SK-N-SH (cell line): ENCODE data around the gene PXMP2. TPM values are rescaled to one million over a fixed set of nuclear protein-coding genes. Genes with fewer than 3 reads are reported as not detected.

ENCODE experiments used
- CTCF ChIA-PET: fragments of 300-600, 350-600 bp; formaldehyde crosslinking; extraction: SDS; loops from one replicate; lab custom pipeline; 2021; lab: Yijun Ruan, JAX
- POLR2A ChIA-PET: fragments of 350-600 bp; sonication (Branson Sonifier 250); formaldehyde crosslinking; extraction: SDS; loops from one replicate; lab custom pipeline; 2020; ENCODE audit warnings: antibody characterized with exemption, inconsistent platforms; lab: Yijun Ruan, JAX
- DNase-seq: peaks from one replicate; pipeline ENCODE4 v3.0.0; 2012
- H2AFZ ChIP-seq: fragments of 200-600 bp; sonication (generic); 2 replicates; pipeline ENCODE4 v1.8.1; 2016; ENCODE audit warnings: antibody characterized with exemption, mild to moderate bottlenecking, low read depth
- H3F3A ChIP-seq: fragments of 200-600 bp; sonication (generic); replicated peaks from 2 replicates; pipeline ENCODE3; 2016; ENCODE audit warnings: antibody characterized with exemption, mild to moderate bottlenecking; ENCODE audit not compliant: insufficient read depth
- H3K27ac ChIP-seq, 2 experiments: fragments of 200-500 bp in 1 of 2; fragments of 200-600 bp in 1 of 2; sonication (Bioruptor generic) in 1 of 2; sonication (generic), shearing (Covaris generic) in 1 of 2; 2 replicates each; pipeline versions ENCODE4 v1.5.1 to v1.6.1; 2014 to 2016; ENCODE audit warnings: low read depth in 2 of 2, inconsistent platforms in 1 of 2, low read length in 1 of 2, mild to moderate bottlenecking in 1 of 2, mixed read lengths in 1 of 2
- H3K27me3 ChIP-seq: fragments of 200-600 bp; sonication (generic), shearing (Covaris generic); 2 replicates; pipeline ENCODE4 v1.6.1; 2016; ENCODE audit warnings: mixed run types; ENCODE audit not compliant: insufficient read depth
- H3K36me3 ChIP-seq, 2 experiments: fragments of 200-500 bp in 1 of 2; fragments of 200-600 bp in 1 of 2; sonication (Bioruptor generic) in 1 of 2; sonication (generic) in 1 of 2; replicated peaks in 1 of 2; 2 replicates each; pipeline versions ENCODE3 to v1.5.1; 2014 to 2016; ENCODE audit warnings: low read length in 1 of 2, mild to moderate bottlenecking in 1 of 2; ENCODE audit not compliant: insufficient read depth in 2 of 2, control insufficient read depth in 1 of 2
- H3K4me1 ChIP-seq, 2 experiments: fragments of 200-500 bp in 1 of 2; fragments of 200-600 bp in 1 of 2; sonication (Bioruptor generic) in 1 of 2; sonication (generic), shearing (Covaris generic) in 1 of 2; 2 replicates each; pipeline versions ENCODE4 v1.5.1 to v1.6.1; 2014 to 2016; ENCODE audit warnings: low read depth in 1 of 2, low read length in 1 of 2, mixed run types in 1 of 2; ENCODE audit not compliant: insufficient read depth in 2 of 2, control insufficient read depth in 1 of 2
- H3K4me2 ChIP-seq: fragments of 200-600 bp; sonication (generic), shearing (Covaris generic); 2 replicates; pipeline ENCODE4 v1.6.1; 2017; ENCODE audit warnings: mixed run types
- H3K4me3 ChIP-seq, 2 experiments: fragments of 200-500 bp in 1 of 2; fragments of 200-600 bp in 1 of 2; sonication (Bioruptor generic) in 1 of 2; sonication (generic), shearing (Covaris generic) in 1 of 2; 2 replicates each; pipeline versions ENCODE4 v1.5.1 to v1.8.1; 2014 to 2016; ENCODE audit warnings: low read depth in 2 of 2, inconsistent platforms in 1 of 2, low read length in 1 of 2, mild to moderate bottlenecking in 1 of 2, mixed read lengths in 1 of 2, moderate library complexity in 1 of 2
- H3K79me2 ChIP-seq: fragments of 200-600 bp; sonication (generic); 2 replicates; pipeline ENCODE4 v1.8.1; 2017; ENCODE audit warnings: mild to moderate bottlenecking; ENCODE audit not compliant: insufficient read depth
- H3K9ac ChIP-seq: fragments of 200-600 bp; sonication (generic); 2 replicates; pipeline ENCODE4 v1.6.1; 2017; ENCODE audit warnings: mixed run types
- H3K9me2 ChIP-seq: fragments of 200-600 bp; sonication (generic); 2 replicates; pipeline ENCODE4 v1.6.1; 2017; ENCODE audit warnings: mixed run types
- H3K9me3 ChIP-seq: fragments of 200-600 bp; sonication (generic); 2 replicates; pipeline ENCODE4 v1.6.1; 2017; ENCODE audit warnings: mixed run types, mild to moderate bottlenecking, moderate library complexity
- H4K20me1 ChIP-seq: fragments of 200-600 bp; sonication (generic); 2 replicates; pipeline ENCODE4 v1.6.1; 2017; ENCODE audit warnings: mild to moderate bottlenecking, mixed run types; ENCODE audit not compliant: insufficient read depth
- CHD2 ChIP-seq: fragments of 150-350 bp; IDR thresholded peaks from 2 replicates; pipeline ENCODE4 v1.6.1; 2018; ENCODE audit warnings: low read length; ENCODE audit not compliant: partially characterized antibody
- ELF1 ChIP-seq: IDR thresholded peaks from 2 replicates; pipeline ENCODE4 v1.4.0; 2012
- EP300 ChIP-seq, 2 experiments: IDR thresholded peaks; 2 replicates each; pipeline versions ENCODE4 v1.4.0 to v1.6.1; 2012; ENCODE audit warnings: borderline replicate concordance in 1 of 2, low read depth in 1 of 2, low read length in 1 of 2
- GABPA ChIP-seq: IDR thresholded peaks from 2 replicates; pipeline ENCODE4 v1.4.0; 2012; ENCODE audit warnings: low read depth, mild to moderate bottlenecking
- JUND ChIP-seq: IDR thresholded peaks from 2 replicates; pipeline ENCODE4 v1.4.0; 2012
- MXI1 ChIP-seq: IDR thresholded peaks from 2 replicates; pipeline ENCODE4 v1.6.1; 2012; ENCODE audit warnings: mild to moderate bottlenecking, low read depth, low read length, improper control_type of control experiment
- NFIC ChIP-seq: IDR thresholded peaks from 2 replicates; pipeline ENCODE4 v1.4.0; 2012; ENCODE audit warnings: borderline replicate concordance
- POLR2AphosphoS5 ChIP-seq: IDR thresholded peaks from 2 replicates; pipeline ENCODE4 v1.6.1; 2012; ENCODE audit warnings: low read depth, low read length
- RAD21 ChIP-seq: IDR thresholded peaks from 2 replicates; pipeline ENCODE4 v1.6.1; 2012; ENCODE audit warnings: mild to moderate bottlenecking, low read length
- RCOR1 ChIP-seq: fragments of 150-350 bp; IDR thresholded peaks from 2 replicates; pipeline ENCODE4 v1.6.1; 2017; ENCODE audit warnings: antibody characterized with exemption, low read length
- RFX5 ChIP-seq: IDR thresholded peaks from 2 replicates; pipeline ENCODE4 v1.6.1; 2012; ENCODE audit warnings: mild to moderate bottlenecking, improper control_type of control experiment, low read length
- RXRA ChIP-seq: IDR thresholded peaks from 2 replicates; pipeline ENCODE4 v1.4.0; 2012; ENCODE audit warnings: low read depth, mild to moderate bottlenecking, borderline replicate concordance
- SMC3 ChIP-seq: IDR thresholded peaks from 2 replicates; pipeline ENCODE4 v1.6.1; 2012; ENCODE audit warnings: low read depth, low read length, improper control_type of control experiment
- TAF1 ChIP-seq: IDR thresholded peaks from 2 replicates; pipeline ENCODE4 v1.6.1; 2012; ENCODE audit warnings: low read depth, mild to moderate bottlenecking, low read length, moderate library complexity, borderline replicate concordance
- TCF12 ChIP-seq: IDR thresholded peaks from 2 replicates; pipeline ENCODE4 v1.4.0; 2012
- USF2 ChIP-seq: fragments of 150-350 bp; IDR thresholded peaks from 2 replicates; pipeline ENCODE4 v1.6.1; 2017; ENCODE audit warnings: antibody characterized with exemption, low read length, low read depth, borderline replicate concordance
- YY1 ChIP-seq: IDR thresholded peaks from 2 replicates; pipeline ENCODE4 v1.4.0; 2012; ENCODE audit warnings: low read depth, mild to moderate bottlenecking
- ZBTB33 ChIP-seq: IDR thresholded peaks from 2 replicates; pipeline ENCODE4 v1.4.0; 2012; ENCODE audit warnings: low read depth, borderline replicate concordance
- WGBS: methylation state at CpG from one replicate; pipeline ENCODE4 v1.1.6; 2017; ENCODE audit warnings: low lambda C conversion rate; 5-methylcytosine and 5-hydroxymethylcytosine counted together
- polyA plus RNA-seq, 3 experiments: library from polyadenylated mRNA; depleted of rRNA; stranded (reverse); fragments of >200 nt; gene quantifications; 2 replicates each; pipeline ENCODE4 v1.2.3, GENCODE V29; 2012
- TF ChIP-seq, protein P1 (sequence below): fragments of 200-600 bp; sonication (generic); IDR thresholded peaks from 2 replicates; pipeline ENCODE4 v1.6.1; 2017; ENCODE audit warnings: antibody characterized with exemption, mild to moderate bottlenecking, moderate library complexity
- TF ChIP-seq, protein P2 (sequence below): IDR thresholded peaks from 2 replicates; pipeline ENCODE4 v1.4.0; 2012; ENCODE audit warnings: low read depth, borderline replicate concordance

The PXMP2 gene
- polyA plus RNA-seq, 1 of the 3 experiments (the other 2 are of a cell fraction): 35.8 TPM

GRCh38 chr12:132668191-132669088 lies 18.9 kb upstream of the PXMP2 start:
- Histone ChIP-seq H3K79me2 (no peaks in the 10 kb centered on the region), H4K20me1 (no peaks in the 10 kb centered on the region), H3K4me1 (no peaks in the 10 kb centered on the region), H2AFZ (no peak overlapping the region), H3K9ac (no peak overlapping the region), H3K9me3 (no peaks in the 10 kb centered on the region), H3K4me2 (no peak overlapping the region), H3K36me3 (peaks cover 13 to 42% of the 10 kb centered on the region in 2 experiments), H3K9me2 (no peaks in the 10 kb centered on the region), H3K27me3 (no peaks in the 10 kb centered on the region), H3F3A (no peaks in the 10 kb centered on the region), H3K4me3 (no peak overlapping the region), H3K27ac (no peak overlapping the region)
- WGBS: 99% methylated on average over 29 of the region's 30 CpGs
- no peak for DNase-seq
- no peak for TF ChIP-seq RCOR1
- TF ChIP-seq TCF12: no peak
- TF ChIP-seq USF2: no peak
- TF ChIP-seq EP300 (IDR thresholded peaks at IDR 0.05; ENCODE audit: borderline replicate concordance in 1 of 2, low read depth in 1 of 2, low read length in 1 of 2): no peak
- no peak for TF ChIP-seq RFX5
- no peak for TF ChIP-seq RXRA
- TF ChIP-seq MXI1: no peak
- no peak for TF ChIP-seq TAF1
- TF ChIP-seq CHD2: no peak
- no peak for TF ChIP-seq SMC3
- no peak for TF ChIP-seq GABPA
- TF ChIP-seq, protein P1, sequence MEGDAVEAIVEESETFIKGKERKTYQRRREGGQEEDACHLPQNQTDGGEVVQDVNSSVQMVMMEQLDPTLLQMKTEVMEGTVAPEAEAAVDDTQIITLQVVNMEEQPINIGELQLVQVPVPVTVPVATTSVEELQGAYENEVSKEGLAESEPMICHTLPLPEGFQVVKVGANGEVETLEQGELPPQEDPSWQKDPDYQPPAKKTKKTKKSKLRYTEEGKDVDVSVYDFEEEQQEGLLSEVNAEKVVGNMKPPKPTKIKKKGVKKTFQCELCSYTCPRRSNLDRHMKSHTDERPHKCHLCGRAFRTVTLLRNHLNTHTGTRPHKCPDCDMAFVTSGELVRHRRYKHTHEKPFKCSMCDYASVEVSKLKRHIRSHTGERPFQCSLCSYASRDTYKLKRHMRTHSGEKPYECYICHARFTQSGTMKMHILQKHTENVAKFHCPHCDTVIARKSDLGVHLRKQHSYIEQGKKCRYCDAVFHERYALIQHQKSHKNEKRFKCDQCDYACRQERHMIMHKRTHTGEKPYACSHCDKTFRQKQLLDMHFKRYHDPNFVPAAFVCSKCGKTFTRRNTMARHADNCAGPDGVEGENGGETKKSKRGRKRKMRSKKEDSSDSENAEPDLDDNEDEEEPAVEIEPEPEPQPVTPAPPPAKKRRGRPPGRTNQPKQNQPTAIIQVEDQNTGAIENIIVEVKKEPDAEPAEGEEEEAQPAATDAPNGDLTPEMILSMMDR: no peak
- TF ChIP-seq YY1: no peak
- TF ChIP-seq RAD21: no peak
- no peak for TF ChIP-seq ELF1
- TF ChIP-seq ZBTB33: no peak
- TF ChIP-seq, protein P2, sequence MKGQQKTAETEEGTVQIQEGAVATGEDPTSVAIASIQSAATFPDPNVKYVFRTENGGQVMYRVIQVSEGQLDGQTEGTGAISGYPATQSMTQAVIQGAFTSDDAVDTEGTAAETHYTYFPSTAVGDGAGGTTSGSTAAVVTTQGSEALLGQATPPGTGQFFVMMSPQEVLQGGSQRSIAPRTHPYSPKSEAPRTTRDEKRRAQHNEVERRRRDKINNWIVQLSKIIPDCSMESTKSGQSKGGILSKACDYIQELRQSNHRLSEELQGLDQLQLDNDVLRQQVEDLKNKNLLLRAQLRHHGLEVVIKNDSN: no peak
- no peak for TF ChIP-seq NFIC
- no peak for TF ChIP-seq POLR2AphosphoS5
- no peak for TF ChIP-seq JUND
- POLR2A ChIA-PET: interaction anchor here (0.7 kb wide), 1 partner anchor 41 kb away, joined by 4 read pairs; no protein-coding TSS in a partner anchor
- CTCF ChIA-PET: interaction anchor here (1.2 to 1.6 kb wide), 3 partner anchors 30 to 69 kb away, joined by 3 to 5 read pairs (median 4); no protein-coding TSS in a partner anchor
